ENCODE results near the gene GRB14. TPM values are rescaled to one million over a fixed set of nuclear protein-coding genes. Genes with fewer than 3 reads are reported as not detected.
"Not testable (repeated sequence)": the region's sequence is repeated elsewhere in the genome, so short reads cannot be mapped to it uniquely, and the experiment has no call there.

The GRB14 gene
- total RNA-seq, 2 donors from 2014 or later, result not detected

DNA sequence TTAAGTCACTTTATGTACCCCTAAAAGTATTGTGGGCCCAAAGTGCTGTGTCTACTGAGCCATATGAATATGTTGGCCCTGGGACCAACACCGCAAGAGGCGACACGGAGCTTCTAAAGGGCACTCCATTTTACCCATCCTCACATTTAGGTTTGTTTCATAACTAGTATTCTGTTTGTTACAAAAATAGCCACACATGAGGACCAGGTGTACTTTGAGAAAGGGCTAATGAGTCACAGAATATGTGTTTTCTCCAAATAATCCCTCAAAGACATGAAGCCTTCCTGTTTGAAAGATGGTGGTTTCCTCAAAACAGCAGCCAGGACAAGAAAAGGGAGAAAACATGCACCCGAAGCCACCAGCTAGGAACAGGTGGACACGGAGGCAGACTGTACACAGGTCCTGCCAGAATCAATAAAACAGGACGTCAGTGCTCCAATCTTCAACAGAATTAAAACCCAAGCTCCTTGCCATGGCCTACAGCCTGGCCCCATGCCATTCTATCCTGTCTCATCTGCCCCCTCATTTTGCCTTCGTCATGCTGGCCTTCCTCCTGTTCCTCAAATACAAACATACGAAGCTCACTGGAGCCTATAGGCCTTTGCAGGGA lies 21.8 kb upstream of the GRB14 start:
- Mint-ChIP-seq H3K27ac (no peak overlapping the region), H3K36me3 (ENCODE audit: insufficient read depth in 2 of 2) (no peaks in the 10 kb centered on the region), H3K9me3 (peaks cover under 1 to 3% of the 10 kb centered on the region in 2 donors), H3K27me3 (ENCODE audit: low read depth) (no peaks in the 10 kb centered on the region), H3K4me3 (no peak overlapping the region), H3K4me1 (ENCODE audit: low read depth) (no peaks in the 10 kb centered on the region)
- DNase-seq, result no peak
- no peak for ATAC-seq (replicated peaks in 1 of 2)

DNA sequence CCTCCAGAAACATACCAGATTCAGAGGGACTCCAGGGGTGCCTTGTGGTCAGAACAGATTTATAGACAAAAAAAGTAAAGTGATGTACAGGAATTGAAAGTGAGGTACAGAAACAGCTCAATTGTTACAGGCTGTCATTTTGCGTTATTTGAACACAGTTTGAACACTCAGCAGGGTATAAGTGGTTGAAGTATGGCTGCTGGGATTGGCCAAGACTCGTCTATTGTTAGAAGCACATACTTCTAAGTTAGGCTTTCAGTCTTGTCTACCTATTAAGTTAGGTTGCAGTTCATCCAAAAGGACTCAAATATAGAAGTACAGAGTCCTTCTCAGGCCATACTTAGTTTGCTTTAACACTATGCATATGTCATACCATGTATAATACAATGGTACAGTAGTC lies 21.0 kb upstream of the GRB14 start:
- Mint-ChIP-seq H3K9me3 (peaks cover 1 to 5% of the 10 kb centered on the region in 2 donors), H3K4me3 (no peak overlapping the region), H3K27ac (no peak overlapping the region), H3K27me3 (ENCODE audit: low read depth) (no peaks in the 10 kb centered on the region), H3K4me1 (ENCODE audit: low read depth) (no peaks in the 10 kb centered on the region), H3K36me3 (ENCODE audit: insufficient read depth in 2 of 2) (no peaks in the 10 kb centered on the region)
- ATAC-seq (replicated peaks in 1 of 2), result no peak
- no peak for DNase-seq

DNA sequence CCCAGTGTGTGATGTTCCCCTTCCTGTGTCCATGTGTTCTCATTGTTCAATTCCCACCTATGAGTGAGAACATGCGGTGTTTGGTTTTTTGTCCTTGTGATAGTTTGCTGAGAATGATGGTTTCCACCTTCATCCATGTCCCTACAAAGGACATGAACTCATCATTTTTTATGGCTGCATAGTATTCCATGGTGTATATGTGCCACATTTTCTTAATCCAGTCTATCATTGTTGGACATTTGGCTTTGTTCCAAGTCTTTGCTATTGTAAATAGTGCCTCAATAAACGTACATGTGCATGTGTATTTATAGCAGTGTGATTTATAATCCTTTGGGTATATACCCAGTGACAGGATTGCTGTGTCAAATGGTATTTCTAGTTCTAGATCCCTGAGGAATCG lies 7.0 kb upstream of the GRB14 start:
- not testable (repeated sequence) for H3K9me3 Mint-ChIP-seq; H3K27me3 Mint-ChIP-seq (ENCODE audit: low read depth); H3K27ac Mint-ChIP-seq; H3K4me1 Mint-ChIP-seq (ENCODE audit: low read depth); DNase-seq; ATAC-seq (replicated peaks in 1 of 2); H3K36me3 Mint-ChIP-seq (ENCODE audit: insufficient read depth in 2 of 2); H3K4me3 Mint-ChIP-seq

DNA sequence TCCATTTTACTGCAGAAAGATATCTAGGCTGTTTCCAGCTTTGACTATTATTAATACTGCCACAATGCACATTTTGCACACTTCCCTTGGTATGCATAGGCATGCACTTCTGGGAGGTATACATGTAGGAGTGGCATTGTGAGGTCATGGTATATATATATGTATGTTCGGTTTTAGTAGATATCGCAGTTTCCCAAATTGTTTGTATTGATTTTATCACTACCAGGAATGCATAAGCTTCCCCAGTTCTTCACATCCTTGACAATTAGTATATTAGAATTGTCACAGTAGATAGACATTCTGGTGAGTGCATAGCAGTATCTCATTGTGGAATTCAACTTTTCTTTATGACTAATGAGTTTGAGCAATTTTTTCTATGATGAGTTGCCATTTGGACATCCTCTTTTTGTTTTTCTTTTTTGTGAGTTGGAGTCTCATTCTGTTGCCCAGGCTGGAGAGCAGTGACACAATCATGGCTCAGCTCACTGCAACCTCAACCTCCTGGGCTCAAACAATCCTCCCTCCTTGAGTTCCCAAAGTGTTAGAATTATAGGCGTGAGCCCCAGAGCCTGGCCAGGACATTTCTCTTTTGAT lies 4.2 kb upstream of the GRB14 start:
- Mint-ChIP-seq H3K9me3 (no peaks in the 10 kb centered on the region), H3K4me3 (no peak overlapping the region), H3K27me3 (ENCODE audit: low read depth) (peaks cover 6% of the 10 kb centered on the region), H3K4me1 (ENCODE audit: low read depth) (no peaks in the 10 kb centered on the region), H3K36me3 (ENCODE audit: insufficient read depth in 2 of 2) (no peaks in the 10 kb centered on the region), H3K27ac (no peak overlapping the region)
- DNase-seq, result no peak
- ATAC-seq (replicated peaks in 1 of 2), result no peak

DNA sequence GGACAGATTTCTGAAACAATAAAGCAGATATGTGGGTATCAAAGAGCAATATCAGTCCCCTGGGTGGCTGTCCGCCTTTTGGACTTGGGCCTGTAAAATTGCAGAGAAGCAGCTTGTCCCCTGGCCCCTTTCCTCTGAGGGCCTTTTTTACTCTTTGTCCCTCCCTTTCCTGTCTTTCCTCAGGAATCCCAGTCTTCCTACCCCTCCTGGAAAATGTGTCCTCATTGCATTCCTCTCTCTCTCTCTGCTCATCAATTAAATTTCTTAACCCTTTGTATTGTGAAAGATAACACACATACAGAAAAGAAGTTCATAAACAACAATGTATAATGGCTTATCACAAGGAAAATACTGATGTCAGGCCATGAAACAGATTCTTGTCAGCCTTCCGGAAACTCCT lies 3.0 kb upstream of the GRB14 start:
- no peaks in the 10 kb centered on the region for H3K36me3 Mint-ChIP-seq (ENCODE audit: insufficient read depth in 2 of 2)
- no peak for ATAC-seq (replicated peaks in 1 of 2)

DNA sequence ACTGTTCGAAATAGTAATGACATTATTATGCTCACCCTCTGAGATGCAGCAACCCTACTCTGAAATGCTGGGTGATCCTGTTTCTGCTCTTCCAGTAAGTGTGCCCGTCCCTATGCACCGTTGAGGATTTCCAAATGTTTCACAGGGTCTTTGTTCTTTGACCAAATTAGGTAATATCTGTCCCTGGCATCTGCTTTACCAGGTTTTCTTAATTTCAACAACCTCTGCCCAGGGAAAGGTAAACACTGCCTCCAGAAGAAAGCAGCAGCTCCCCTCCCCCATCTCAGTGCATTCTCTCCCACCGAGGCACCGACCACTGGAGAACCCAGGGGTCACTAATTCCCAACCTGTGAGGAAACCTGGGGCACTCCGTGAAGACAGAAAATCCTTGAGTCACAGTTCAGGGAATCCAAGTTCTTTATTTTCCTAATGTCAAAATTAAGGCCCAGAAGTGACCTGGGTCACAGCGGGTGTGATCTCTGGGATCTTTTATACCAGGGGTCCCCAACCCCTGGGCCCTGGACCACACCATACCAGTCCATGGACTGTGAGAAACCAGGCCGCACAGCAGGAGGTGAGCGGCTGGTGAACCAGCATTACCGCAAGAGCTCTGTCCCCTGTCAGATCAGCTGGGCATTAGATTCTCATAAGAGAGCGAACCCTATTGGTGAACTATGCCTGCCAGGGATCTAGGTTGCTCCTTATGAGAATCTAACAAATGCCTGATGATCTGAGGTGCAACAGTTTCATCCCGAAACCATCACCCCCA lies 1.2 kb upstream of the GRB14 start:
- DNase-seq (no peak), ATAC-seq (replicated peaks in 1 of 2) (no peak)
- Mint-ChIP-seq H3K27ac (no peak overlapping the region), H3K9me3 (no peaks in the 10 kb centered on the region), H3K27me3 (ENCODE audit: low read depth) (peaks cover 13% of the 10 kb centered on the region), H3K36me3 (ENCODE audit: insufficient read depth in 2 of 2) (no peaks in the 10 kb centered on the region), H3K4me1 (ENCODE audit: low read depth) (no peaks in the 10 kb centered on the region), H3K4me3 (peak overlapping the region in 1 of 2 donors; percentile 21)

More for the DNA sequence above, 3.0 kb upstream of the GRB14 start:
- Mint-ChIP-seq H3K9me3 (no peaks in the 10 kb centered on the region), H3K27ac (no peak overlapping the region), H3K4me1 (ENCODE audit: low read depth) (no peaks in the 10 kb centered on the region), H3K27me3 (ENCODE audit: low read depth) (peaks cover 6% of the 10 kb centered on the region), H3K4me3 (no peak overlapping the region)
- no peak for DNase-seq

DNA sequence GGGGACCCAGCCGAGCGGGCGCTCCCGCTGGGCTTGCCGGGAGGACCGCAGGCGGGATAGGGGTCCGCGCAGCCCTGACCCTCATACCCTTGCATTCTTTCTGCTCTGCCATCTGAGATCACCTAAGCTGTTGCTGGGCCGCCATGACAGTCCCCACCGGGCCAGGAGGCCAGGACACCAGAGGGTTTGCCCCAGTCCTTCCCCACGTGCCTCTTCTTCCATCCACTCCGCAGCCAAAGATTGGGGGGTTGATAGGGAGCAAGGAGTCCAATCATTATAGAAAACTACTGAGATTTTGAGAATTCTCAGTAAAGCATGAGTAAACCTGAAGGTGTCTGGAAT lies 453 bp upstream of the GRB14 start:
- Mint-ChIP-seq H3K27me3 (ENCODE audit: low read depth) (peaks cover 13% of the 10 kb centered on the region), H3K36me3 (ENCODE audit: insufficient read depth in 2 of 2) (no peaks in the 10 kb centered on the region), H3K27ac (no peak overlapping the region), H3K9me3 (no peaks in the 10 kb centered on the region), H3K4me3 (peak overlapping the region; percentile 36 to 68), H3K4me1 (ENCODE audit: low read depth) (no peaks in the 10 kb centered on the region)
- no peak for ATAC-seq (replicated peaks in 1 of 2)
- DNase-seq, result no peak

DNA sequence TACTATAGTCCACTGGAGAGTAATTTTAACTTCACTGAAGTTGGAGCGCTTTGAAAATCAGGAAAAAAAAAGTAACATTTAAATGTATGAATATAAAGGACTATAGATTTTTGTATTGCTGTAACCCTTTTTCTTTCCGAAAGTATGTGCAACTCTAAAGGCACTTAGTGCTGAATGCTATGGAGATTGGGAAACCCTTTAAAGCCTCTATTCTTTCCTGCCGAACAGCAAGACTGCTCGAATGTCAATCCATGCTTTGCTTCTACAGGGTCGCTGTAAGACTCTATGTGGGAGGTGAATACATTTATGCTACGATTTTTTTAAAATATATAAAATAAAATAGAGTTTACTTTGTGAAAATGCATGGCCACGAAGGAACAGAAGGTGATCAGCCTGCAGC lies 825 bp downstream of the GRB14 start:
- Mint-ChIP-seq H3K27me3 (ENCODE audit: low read depth) (peaks cover 13% of the 10 kb centered on the region), H3K27ac (no peak overlapping the region), H3K4me1 (ENCODE audit: low read depth) (no peaks in the 10 kb centered on the region), H3K36me3 (ENCODE audit: insufficient read depth in 2 of 2) (no peaks in the 10 kb centered on the region), H3K9me3 (no peaks in the 10 kb centered on the region), H3K4me3 (peak overlapping the region in 1 of 2 donors; percentile 52)
- no peak for ATAC-seq (replicated peaks in 1 of 2)
- no peak for DNase-seq

DNA sequence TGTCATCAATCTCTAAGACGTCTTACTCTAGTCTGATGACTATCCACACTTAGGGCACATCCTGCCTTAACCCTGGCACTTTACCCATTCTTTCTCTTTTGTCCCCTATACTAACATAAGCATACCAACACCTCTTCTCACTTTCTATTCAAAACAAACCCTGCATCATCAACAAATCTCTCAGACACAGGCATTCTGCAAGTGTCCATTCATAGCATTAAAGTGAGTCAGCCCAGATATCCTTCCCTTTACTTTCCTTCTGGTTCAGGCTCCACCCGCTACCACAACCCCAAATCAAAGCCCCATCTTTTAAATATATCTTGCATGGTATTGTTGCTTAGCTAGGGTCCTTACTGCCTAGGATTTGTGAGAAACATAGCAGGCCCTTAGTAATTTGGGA lies 3.8 kb downstream of the GRB14 start:
- no peak overlapping the region for H3K27ac Mint-ChIP-seq
- H3K4me1 Mint-ChIP-seq (ENCODE audit: low read depth), result no peaks in the 10 kb centered on the region
- H3K9me3 Mint-ChIP-seq, result no peaks in the 10 kb centered on the region

DNA sequence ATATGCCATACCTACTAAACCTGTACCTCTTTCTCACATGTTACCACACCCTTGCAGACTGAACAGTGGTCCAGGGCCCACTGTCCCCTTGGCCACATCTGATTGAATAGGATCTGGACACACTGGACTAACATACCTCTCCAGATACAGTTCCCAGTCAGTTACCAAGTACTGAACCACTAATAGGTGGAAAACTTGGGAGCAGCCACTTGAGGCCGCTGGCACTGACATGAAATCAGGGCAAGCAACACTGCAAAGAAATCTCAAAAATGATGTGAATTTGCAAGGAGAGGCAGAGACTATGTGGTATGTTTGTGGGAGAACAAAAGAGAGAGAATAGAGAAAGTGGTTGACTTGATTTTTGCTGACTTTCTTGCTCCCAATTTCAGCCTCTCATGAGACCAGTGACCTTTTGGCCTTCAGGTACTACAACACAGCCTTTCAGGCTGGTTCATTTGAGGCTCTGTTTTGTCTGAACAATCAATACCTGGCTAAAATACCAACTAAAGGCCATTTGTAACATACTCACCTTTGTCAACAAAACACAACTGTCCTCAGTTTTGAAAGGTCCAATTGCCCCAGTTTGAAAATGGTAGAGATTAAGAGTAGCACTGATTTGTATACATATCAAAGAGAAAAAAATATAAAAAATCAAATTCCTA lies 7.8 kb downstream of the GRB14 start:
- Mint-ChIP-seq H3K4me3 (no peak overlapping the region), H3K27me3 (ENCODE audit: low read depth) (peaks cover 3% of the 10 kb centered on the region), H3K27ac (no peak overlapping the region), H3K9me3 (peaks cover 0 to 1% of the 10 kb centered on the region in 2 donors), H3K4me1 (ENCODE audit: low read depth) (no peaks in the 10 kb centered on the region), H3K36me3 (ENCODE audit: insufficient read depth in 2 of 2) (no peaks in the 10 kb centered on the region)
- DNase-seq (no peak), ATAC-seq (replicated peaks in 1 of 2) (no peak)

More for the DNA sequence above, 3.8 kb downstream of the GRB14 start:
- DNase-seq, result no peak
- H3K4me3 Mint-ChIP-seq, result no peak overlapping the region
- H3K36me3 Mint-ChIP-seq (ENCODE audit: insufficient read depth in 2 of 2), result no peaks in the 10 kb centered on the region
- ATAC-seq (replicated peaks in 1 of 2), result peak in 1 of 2 donors; percentile 34
- H3K27me3 Mint-ChIP-seq (ENCODE audit: low read depth), result peaks cover 13% of the 10 kb centered on the region

DNA sequence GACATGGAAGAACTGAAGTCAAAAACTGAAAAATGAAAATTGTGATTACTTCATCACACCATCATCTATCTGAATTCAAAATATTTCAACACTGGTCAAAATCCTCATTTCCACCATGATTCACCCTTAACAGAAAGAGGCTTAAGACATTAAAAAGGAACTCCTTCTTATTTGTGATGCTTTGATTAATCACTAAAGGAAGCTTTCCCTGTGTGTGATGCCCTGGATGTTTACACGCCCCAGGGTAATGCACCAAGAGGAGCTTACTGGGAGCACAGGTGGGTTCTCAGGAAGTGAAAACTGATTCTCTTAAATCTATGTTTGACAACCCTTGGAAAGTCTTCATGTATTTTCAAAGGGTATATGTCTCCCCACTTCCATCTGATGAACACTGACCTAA lies 11.5 kb downstream of the GRB14 start:
- H3K4me1 Mint-ChIP-seq (ENCODE audit: low read depth), result no peaks in the 10 kb centered on the region
- peaks cover 1 to 4% of the 10 kb centered on the region in 2 donors for H3K9me3 Mint-ChIP-seq
- ATAC-seq (replicated peaks in 1 of 2) (no peak), DNase-seq (no peak)
- H3K4me3 Mint-ChIP-seq, result no peak overlapping the region
- H3K27ac Mint-ChIP-seq, result no peak overlapping the region
- H3K27me3 Mint-ChIP-seq (ENCODE audit: low read depth), result no peaks in the 10 kb centered on the region
- no peaks in the 10 kb centered on the region for H3K36me3 Mint-ChIP-seq (ENCODE audit: insufficient read depth in 2 of 2)

DNA sequence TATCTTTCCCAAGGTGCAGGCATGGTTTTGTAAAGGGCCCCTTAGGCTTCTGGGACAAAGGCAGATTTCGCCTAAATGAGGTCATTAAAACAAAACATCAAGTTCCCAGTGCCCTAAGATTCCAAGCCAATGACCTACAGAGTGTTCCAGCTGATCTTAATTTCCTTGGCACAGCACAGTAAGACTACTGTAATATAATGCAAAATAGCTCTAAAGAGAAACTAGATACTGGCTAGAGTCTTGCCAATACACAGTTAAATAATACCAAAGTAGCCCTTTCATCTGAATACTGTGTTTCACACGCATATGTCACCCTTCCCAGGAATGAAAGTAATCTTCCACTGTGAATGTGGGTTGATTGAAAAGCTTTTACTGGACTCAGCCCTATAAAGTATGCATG lies 14.7 kb downstream of the GRB14 start:
- no peaks in the 10 kb centered on the region for H3K4me1 Mint-ChIP-seq (ENCODE audit: low read depth)
- H3K9me3 Mint-ChIP-seq, result peaks cover 3 to 4% of the 10 kb centered on the region in 2 donors
- H3K36me3 Mint-ChIP-seq (ENCODE audit: insufficient read depth in 2 of 2), result no peaks in the 10 kb centered on the region
- ATAC-seq (replicated peaks in 1 of 2) (no peak), DNase-seq (no peak)
- no peaks in the 10 kb centered on the region for H3K27me3 Mint-ChIP-seq (ENCODE audit: low read depth)
- H3K4me3 Mint-ChIP-seq, result no peak overlapping the region
- H3K27ac Mint-ChIP-seq, result no peak overlapping the region

DNA sequence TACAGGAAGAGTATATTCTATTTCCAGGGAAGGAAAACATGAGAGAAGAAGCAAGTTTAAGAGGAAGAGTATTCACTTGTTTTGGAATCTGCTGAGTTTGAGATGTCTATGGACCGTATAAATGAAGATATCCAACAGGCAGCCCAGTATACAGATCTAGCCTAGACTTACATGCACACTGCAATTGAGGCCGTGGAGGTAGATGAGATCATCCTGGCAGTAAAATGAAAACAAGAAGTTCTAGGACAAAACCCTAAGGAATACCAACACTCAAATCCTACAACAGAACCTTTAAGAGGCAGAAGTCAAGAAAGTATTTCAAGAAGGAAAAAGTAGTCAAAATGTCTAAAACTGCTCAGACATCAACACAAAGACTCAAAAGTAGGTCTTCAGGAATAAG lies 16.0 kb downstream of the GRB14 start:
- Mint-ChIP-seq H3K27ac (no peak overlapping the region), H3K36me3 (ENCODE audit: insufficient read depth in 2 of 2) (no peaks in the 10 kb centered on the region), H3K9me3 (peaks cover 2 to 3% of the 10 kb centered on the region in 2 donors), H3K4me1 (ENCODE audit: low read depth) (no peaks in the 10 kb centered on the region), H3K27me3 (ENCODE audit: low read depth) (no peaks in the 10 kb centered on the region), H3K4me3 (no peak overlapping the region)
- DNase-seq (no peak), ATAC-seq (replicated peaks in 1 of 2) (no peak)
